Esophagus squamous epithelium (tissue), 5 donors: ENCODE results near the gene NLRP5. TPM values are rescaled to one million over a fixed set of nuclear protein-coding genes. Genes with fewer than 3 reads are reported as not detected.
"Not testable (repeated sequence)": the region's sequence is repeated elsewhere in the genome, so short reads cannot be mapped to it uniquely, and the experiment has no call there.

ENCODE experiments used
- DNase-seq: peaks from one replicate; lab custom pipeline; 2025; lab: John Stamatoyannopoulos, UW
- H3K27ac ChIP-seq, 4 donors: fragments of 200-600 bp; sonication (generic); one replicate each; pipeline ENCODE4 v1.5.1; 2016 to 2019; ENCODE audit warnings: mild to moderate bottlenecking in 1 of 4
- H3K27me3 ChIP-seq, 4 donors: fragments of 200-600 bp; sonication (generic); 1 replicate in 3 of 4; 2 replicates in 1 of 4; pipeline versions ENCODE4 v1.5.1 to v1.6.0; 2017 to 2021; ENCODE audit warnings: antibody characterized with exemption in 1 of 4
- H3K36me3 ChIP-seq, 3 donors: fragments of 200-600 bp; sonication (generic); one replicate each; pipeline ENCODE4 v1.5.1; 2016 to 2019
- H3K4me1 ChIP-seq, 3 donors: fragments of 200-600 bp; sonication (generic); one replicate each; pipeline ENCODE4 v1.5.1; 2017 to 2019
- H3K4me3 ChIP-seq, 4 donors: fragments of 200-600 bp; sonication (generic); 1 replicate in 3 of 4; 2 replicates in 1 of 4; pipeline ENCODE4 v1.5.1; 2016 to 2019; ENCODE audit warnings: mild to moderate bottlenecking in 2 of 4, moderate library complexity in 1 of 4
- H3K9me3 ChIP-seq, 3 donors: fragments of 200-600 bp; sonication (generic); one replicate each; pipeline ENCODE4 v1.5.1; 2016 to 2019
- CTCF ChIP-seq, 6 experiments: fragments of 450-650 bp in 4 of 6; fragments of 200-600 bp in 2 of 6; sonication (generic) in 2 of 6; IDR thresholded peaks; one replicate each; pipeline ENCODE4 v1.5.1; 2016 to 2019; ENCODE audit warnings: antibody characterized with exemption in 6 of 6, mild to moderate bottlenecking in 4 of 6, moderate library complexity in 4 of 6
- POLR2A ChIP-seq, 4 donors: fragments of 450-650 bp; IDR thresholded peaks; one replicate each; pipeline ENCODE4 v1.6.1; 2017; ENCODE audit warnings: antibody characterized with exemption in 4 of 4, mild to moderate bottlenecking in 4 of 4, moderate library complexity in 3 of 4
- WGBS, 2 donors: methylation state at CpG; one replicate each; pipeline ENCODE4 v1.1.5; 2018; 5-methylcytosine and 5-hydroxymethylcytosine counted together
- intact Hi-C: fragments of 100-400 bp; cut with DNase I; formaldehyde crosslinking; loops from one replicate; pipeline ENCODE4 v1.15.0; 2022
- total RNA-seq, 4 donors: library from RNA; depleted of rRNA; stranded (reverse); fragments of >200 nt; gene quantifications; one replicate each; pipeline ENCODE4 v1.1.0, GENCODE V29; 2016
- donor health status: DM: yes; HTN: yes; CAD: no.

The NLRP5 gene
- not detected for total RNA-seq

- no peak within 1 kb of the TSS for H3K4me3 ChIP-seq
- no peaks in the 10 kb centered on the region for H3K36me3 ChIP-seq
- peaks cover 0 to 6% (median 0%) of the 10 kb centered on the region in 3 donors for H3K9me3 ChIP-seq
- TF ChIP-seq CTCF (IDR thresholded peaks at IDR 0.05), result no peak
- TF ChIP-seq POLR2A (IDR thresholded peaks at IDR 0.05), result no peak
- no peaks in the 10 kb centered on the region for H3K4me1 ChIP-seq
- H3K27me3 ChIP-seq, result no peaks in the 10 kb centered on the region
- 41 to 53% methylated on average over 6 of the region's 10 CpGs for WGBS, 2 donors
- intact Hi-C loops, result no loop called here
- no peak within 1 kb of the TSS for H3K27ac ChIP-seq
- no peak for DNase-seq
Measured at GRCh38 chr19:55986487-55986886, at the start of gene NLRP5. Gene NLRP5 (plus strand): TSS chr19:55986775.

GRCh38 chr19:55939206-55939605 is 47.4 kb upstream of the NLRP5 start:
- Histone ChIP-seq H3K27me3 (no peaks in the 10 kb centered on the region), H3K4me1 (no peaks in the 10 kb centered on the region), H3K9me3 (peaks cover 0 to 18% (median 0%) of the 10 kb centered on the region in 3 donors), H3K36me3 (no peaks in the 10 kb centered on the region), H3K27ac (no peak overlapping the region), H3K4me3 (no peak overlapping the region)
- intact Hi-C loops, result no loop called here
- 63 to 73% methylated on average over 6 to 7 of the region's 7 CpGs for WGBS, 2 donors
- no peak for DNase-seq
- TF ChIP-seq POLR2A (IDR thresholded peaks at IDR 0.05) (no peak), CTCF (IDR thresholded peaks at IDR 0.05) (no peak)

- 85% methylated on average over 11 of the region's 11 CpGs for WGBS, 2 donors
- H3K9me3 ChIP-seq, result peaks cover 0 to 11% (median 0%) of the 10 kb centered on the region in 3 donors
- no peak for DNase-seq
- H3K27me3 ChIP-seq, result no peaks in the 10 kb centered on the region
- no peak for TF ChIP-seq CTCF (IDR thresholded peaks at IDR 0.05)
- TF ChIP-seq POLR2A (IDR thresholded peaks at IDR 0.05), result no peak
- no peak overlapping the region for H3K27ac ChIP-seq
- H3K4me1 ChIP-seq, result no peaks in the 10 kb centered on the region
- intact Hi-C loops, result no loop called here
- no peaks in the 10 kb centered on the region for H3K36me3 ChIP-seq
- H3K4me3 ChIP-seq, result no peak overlapping the region
Measured at GRCh38 chr19:55940306-55940705, 46.3 kb upstream of the NLRP5 start.

GRCh38 chr19:55947532-55947931 is 39.0 kb upstream of the NLRP5 start, which contains the start of gene NLRP8:
Gene NLRP8 (plus strand): TSS chr19:55947832.
- H3K4me1 ChIP-seq, result no peaks in the 10 kb centered on the region
- no peak for DNase-seq
- no peaks in the 10 kb centered on the region for H3K36me3 ChIP-seq
- TF ChIP-seq POLR2A (IDR thresholded peaks at IDR 0.05) (no peak), CTCF (IDR thresholded peaks at IDR 0.05) (no peak)
- intact Hi-C loops, result no loop called here
- no peak within 1 kb of the TSS for H3K27ac ChIP-seq
- 75 to 82% methylated on average over 8 of the region's 8 CpGs for WGBS, 2 donors
- H3K9me3 ChIP-seq, result peaks cover 0 to 14% (median 0%) of the 10 kb centered on the region in 3 donors
- no peaks in the 10 kb centered on the region for H3K27me3 ChIP-seq
- no peak within 1 kb of the TSS for H3K4me3 ChIP-seq

- H3K9me3 ChIP-seq, result peaks cover 0 to 16% (median 0%) of the 10 kb centered on the region in 3 donors
- H3K27ac ChIP-seq, H3K36me3 ChIP-seq, intact Hi-C loops, H3K4me1 ChIP-seq, DNase-seq, H3K27me3 ChIP-seq, H3K4me3 ChIP-seq: not testable (repeated sequence)
- 83 to 88% methylated on average over 14 to 16 of the region's 19 CpGs for WGBS, 2 donors
Measured at GRCh38 chr19:55950566-55950965, 36.0 kb upstream of the NLRP5 start.

GRCh38 chr19:55956431-55956830 is 30.1 kb upstream of the NLRP5 start:
- no peak overlapping the region for H3K4me3 ChIP-seq
- no peaks in the 10 kb centered on the region for H3K4me1 ChIP-seq
- H3K9me3 ChIP-seq, result peaks cover 0 to 11% (median 0%) of the 10 kb centered on the region in 3 donors
- intact Hi-C loops, result no loop called here
- H3K27ac ChIP-seq, result no peak overlapping the region
- no peak for DNase-seq
- 77 to 86% methylated on average over 7 of the region's 7 CpGs for WGBS, 2 donors
- no peaks in the 10 kb centered on the region for H3K36me3 ChIP-seq
- TF ChIP-seq CTCF (IDR thresholded peaks at IDR 0.05) (no peak), POLR2A (IDR thresholded peaks at IDR 0.05) (no peak)
- H3K27me3 ChIP-seq, result no peaks in the 10 kb centered on the region
